Measurements from ENCODE around the gene WNT5A.

DNA sequence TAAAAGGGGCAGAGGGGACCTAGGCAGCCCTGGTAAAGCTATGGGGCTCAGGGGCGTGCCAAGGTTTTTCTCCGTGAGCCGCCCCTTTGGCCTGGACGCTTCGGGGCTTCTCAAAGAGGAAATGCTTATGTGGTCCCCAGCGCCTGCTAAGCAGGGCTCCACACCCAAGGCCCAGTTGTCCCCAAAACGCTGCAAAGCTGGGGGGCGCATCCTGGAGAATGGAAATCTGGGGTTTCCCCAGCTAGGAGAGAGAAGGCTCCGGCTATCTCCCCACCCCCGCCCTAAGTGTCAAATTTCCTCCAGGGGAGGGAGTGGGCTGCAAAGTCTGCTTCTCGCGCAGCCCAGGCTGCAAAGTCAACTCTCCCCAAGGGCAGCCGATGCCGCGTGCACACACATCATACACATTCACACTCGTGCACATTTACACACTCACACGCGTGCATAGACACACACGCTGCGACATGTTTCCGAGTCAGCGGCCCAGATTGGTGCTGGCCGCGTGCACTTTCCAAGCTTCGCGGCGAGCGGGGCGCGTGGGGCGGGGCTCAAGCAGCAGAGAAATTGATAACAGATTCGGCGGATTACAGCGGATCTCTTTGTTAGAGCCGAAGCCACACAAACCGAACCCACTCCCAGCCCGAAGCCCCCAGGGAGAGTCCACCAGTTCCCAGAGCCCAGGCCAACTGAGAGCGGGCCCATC is 4.5 kb downstream of the WNT5A start:
- TF ChIP-seq, protein P1, sequence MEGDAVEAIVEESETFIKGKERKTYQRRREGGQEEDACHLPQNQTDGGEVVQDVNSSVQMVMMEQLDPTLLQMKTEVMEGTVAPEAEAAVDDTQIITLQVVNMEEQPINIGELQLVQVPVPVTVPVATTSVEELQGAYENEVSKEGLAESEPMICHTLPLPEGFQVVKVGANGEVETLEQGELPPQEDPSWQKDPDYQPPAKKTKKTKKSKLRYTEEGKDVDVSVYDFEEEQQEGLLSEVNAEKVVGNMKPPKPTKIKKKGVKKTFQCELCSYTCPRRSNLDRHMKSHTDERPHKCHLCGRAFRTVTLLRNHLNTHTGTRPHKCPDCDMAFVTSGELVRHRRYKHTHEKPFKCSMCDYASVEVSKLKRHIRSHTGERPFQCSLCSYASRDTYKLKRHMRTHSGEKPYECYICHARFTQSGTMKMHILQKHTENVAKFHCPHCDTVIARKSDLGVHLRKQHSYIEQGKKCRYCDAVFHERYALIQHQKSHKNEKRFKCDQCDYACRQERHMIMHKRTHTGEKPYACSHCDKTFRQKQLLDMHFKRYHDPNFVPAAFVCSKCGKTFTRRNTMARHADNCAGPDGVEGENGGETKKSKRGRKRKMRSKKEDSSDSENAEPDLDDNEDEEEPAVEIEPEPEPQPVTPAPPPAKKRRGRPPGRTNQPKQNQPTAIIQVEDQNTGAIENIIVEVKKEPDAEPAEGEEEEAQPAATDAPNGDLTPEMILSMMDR (IDR thresholded peaks at IDR 0.05), result no peak
- TF ChIP-seq POLR2A (IDR thresholded peaks at IDR 0.05), result no peak

Measured in testis (tissue), 2 donors.